NCI-H2081 treated with DMSO at 0.1 percent for 48 hours (cell line): ENCODE results near the gene ZNF366.

ENCODE experiments used
- DNase-seq: peaks from one replicate; lab custom pipeline; 2025; lab: John Stamatoyannopoulos, UW

The ZNF366 gene

DNA sequence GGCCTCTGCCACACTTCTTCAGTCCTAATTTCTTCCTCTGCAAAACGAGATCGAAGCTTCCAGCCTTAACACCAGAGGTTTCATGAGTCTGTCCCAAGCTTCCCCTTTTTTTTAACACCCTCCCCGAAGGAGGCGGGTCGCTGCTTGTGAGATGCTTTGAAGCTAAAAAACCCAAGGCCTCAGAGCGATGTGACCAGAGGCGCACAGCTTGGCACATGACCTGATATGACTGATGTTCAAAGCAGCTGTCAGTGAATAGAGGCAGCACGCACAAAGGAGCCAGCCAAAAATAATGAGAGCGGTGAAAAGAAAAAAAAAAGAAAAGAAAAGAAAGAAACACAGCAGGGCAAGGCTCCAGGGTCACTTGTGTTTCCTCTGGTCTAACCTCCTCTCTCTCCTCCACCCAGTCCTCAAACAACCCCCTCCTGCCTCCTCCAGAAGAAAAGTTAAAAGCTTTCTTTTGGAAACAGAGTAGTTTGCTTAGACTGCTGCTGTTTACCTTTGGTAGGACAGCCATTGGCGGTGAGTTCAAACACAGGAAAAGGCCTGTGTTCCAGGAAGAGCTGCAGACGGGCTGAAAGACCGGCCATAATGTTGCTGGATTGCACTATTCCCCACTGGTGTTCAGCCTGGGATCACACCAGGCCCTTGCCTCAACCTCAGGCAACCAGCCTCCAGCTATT is 10.9 kb upstream of the ZNF366 start:
- DNase-seq: no peak

DNA sequence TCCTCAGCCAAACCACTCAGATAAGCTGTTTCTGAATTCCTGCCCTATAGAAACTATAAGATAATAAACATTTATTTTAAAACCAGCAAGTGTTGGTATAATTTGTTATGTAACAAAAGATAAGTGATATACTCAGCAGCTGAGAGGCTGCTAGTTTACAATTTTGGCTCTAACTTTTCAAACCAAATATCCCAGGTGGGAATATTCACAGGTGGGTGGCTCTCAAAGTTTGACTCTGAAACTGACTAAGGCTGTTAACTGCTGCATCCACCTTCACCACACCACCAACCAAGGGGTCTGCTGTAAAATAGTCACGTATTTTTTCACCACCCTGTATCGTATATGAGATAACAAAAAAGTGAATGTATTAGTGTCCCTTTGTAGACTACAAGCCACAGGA is 9.7 kb upstream of the ZNF366 start:
- DNase-seq: no peak

DNA sequence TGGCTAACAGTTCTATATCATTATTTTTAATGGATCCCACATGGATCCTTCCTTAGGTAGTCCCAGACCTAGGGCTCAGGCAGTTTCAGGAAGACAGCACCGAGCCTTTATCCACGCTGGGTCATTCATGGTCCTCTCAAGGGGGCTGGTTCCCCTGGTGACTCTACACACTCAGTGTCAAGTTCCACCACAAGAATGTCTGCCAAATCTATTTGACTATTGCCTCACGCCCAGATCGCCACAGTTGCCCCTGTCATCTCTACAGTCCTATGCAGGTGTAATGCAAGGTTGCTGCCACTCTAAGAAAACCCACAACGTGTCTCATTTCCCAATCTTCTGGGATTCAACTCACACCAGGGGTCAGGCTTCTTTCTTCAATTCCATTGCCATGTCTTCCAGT is 8.0 kb upstream of the ZNF366 start:
- DNase-seq: no peak

DNA sequence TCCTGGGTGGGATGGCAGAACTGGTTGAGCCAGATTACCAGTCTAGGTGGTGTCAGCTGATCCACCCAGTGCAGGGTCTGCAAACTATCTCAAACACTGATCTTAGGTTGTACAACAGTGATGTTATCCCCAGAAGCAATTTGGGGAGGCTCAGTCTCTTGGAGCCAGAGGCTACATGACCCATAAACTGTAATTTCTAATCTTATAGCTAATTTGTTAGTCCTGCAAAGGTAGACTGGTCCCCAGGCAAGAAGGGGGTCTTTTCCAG is 5.3 kb upstream of the ZNF366 start:
- no peak for DNase-seq

DNA sequence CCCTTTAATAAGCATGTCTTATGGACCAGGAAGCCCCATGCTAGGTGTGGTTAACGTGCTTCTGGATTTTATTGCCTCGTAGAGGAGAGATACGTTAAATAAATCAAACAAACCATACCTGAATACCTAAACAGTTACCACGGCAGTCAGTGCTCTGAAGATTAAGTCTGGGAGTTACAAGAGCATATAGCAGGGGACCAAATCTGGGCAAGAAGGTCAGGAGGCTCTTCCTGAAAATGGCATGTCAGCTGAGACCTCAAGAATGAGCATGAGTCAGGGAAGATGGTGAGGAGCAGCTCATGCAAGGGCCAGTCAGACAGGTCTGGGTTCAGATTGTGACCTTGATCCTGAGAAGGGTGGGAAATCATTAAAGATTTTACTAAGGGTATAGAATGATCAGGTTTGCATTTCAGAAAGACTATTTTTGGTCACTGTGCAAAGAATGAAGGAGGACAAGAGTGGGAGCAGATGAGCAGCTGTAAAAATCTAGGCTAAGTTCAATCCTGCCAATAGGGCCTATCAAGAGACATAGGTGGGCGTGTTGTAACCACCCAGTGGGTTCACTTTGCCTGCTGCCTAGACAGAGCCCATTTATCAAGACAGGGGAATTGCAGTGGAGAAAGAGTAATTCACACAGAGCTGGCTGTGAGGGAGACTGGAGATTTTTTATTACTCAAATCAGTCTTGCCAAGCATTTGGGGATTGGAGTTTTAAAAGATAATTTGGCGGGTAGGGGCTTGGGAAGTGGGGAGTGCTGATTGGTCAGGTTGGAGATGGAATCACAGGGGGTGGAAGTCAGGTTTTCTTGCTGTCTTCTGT is 4.8 kb upstream of the ZNF366 start:
- DNase-seq: no peak

DNA sequence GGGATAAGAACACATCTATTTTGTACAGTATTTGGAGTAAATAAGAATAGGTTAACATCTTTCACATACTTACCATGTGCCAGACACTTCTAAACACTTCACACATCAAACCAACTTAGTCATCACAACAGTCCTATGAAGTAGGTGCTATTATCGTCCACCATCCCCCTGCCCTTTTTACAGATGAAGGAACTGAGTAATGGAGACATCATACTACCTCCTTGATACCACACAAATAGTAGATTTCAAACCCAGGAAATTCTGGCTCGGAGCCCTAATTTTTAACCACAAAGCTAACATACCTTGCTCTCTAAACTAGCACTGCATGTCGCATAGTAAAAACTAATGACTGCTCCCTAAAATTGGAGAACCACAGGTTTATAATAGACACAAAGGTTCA is 4.2 kb upstream of the ZNF366 start:
- no peak for DNase-seq

DNA sequence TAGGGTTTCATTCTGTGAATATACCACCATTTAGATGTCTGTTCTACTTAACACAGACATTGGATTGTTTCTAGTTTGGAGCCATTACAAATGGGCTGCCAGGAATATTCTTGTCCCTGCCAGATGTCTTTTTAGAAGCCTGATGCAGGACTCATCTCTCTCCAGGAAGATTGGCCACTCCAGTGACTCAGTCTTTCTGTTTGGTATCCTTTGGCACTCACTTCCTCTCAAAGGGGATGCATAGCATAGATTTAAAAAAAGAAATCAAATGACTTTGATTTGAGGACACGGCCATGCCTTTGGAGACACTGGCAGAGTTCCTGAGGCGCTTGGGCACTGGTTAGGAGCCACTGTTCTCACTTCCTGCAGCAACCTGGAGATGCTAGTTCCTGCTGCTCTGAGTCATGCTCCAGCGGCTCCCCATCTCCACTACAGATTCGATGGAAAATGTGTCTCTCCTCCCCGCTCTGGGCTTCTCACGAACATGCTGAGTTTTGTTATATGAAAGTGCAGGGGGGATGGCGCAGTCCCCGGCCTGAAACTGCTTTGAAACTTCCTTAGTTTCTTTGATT is 3.5 kb upstream of the ZNF366 start:
- DNase-seq: no peak

DNA sequence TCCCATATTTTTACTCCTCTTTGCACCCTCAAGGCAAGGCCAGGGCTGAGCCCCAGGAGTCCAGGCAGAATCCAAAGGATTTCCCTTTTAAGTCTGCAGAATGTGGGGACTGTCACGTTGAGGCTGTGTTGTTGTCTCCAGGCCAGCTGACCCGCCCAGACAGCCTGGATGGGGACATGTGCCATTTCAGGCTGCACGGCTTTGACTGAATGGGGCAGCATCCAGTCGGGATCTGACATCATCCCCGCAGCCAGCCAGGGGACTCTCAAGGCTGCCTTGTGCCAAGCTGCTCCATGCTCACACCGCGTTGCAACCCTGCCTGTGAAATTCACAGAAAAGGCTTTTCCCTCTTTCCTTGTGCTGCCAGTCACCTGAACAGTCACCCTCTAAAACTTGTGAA is 2.2 kb upstream of the ZNF366 start:
- no peak for DNase-seq

DNA sequence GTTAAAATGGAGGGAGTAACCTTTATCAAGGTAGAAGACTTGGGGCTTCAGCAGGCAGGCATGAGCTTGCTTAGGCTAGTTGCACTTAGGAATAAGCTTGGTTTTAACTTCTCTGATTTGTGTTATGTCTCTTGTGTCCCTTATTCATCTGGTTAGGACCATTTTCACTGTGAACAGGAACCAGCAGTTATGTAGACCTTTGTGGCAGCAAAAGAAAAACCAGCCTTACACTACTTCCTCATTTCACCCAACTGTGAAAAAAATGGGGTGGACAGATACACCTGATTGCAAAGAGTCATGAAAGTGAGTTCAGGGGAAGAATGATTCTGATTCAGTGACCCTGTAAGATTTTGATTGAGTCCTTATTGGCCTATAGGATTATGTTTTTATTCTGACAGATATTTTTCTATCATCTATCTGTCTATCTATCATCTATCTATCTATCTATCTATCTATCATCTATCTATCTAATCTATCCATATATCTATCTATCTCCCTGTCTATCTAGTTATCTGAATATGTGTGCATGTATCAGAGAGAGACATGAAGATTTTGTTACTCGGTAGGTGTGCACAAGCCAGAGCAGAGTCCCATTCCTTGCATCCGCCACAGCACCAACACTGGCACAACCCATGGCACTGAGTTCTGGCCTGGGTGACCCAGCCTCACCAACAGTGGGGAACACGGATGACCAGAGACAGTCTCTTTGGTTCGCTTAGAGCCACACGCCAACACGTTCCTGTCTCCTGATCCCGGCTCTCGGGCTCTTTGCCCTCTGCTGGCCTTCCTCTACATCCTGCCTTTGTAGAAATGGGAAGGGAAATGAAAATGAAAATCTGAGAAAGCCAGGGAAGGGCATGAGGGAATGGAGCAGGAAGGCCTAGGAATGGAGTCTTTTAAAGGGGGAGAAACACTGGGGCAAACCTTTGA is 1.3 kb upstream of the ZNF366 start:
- DNase-seq: no peak

DNA sequence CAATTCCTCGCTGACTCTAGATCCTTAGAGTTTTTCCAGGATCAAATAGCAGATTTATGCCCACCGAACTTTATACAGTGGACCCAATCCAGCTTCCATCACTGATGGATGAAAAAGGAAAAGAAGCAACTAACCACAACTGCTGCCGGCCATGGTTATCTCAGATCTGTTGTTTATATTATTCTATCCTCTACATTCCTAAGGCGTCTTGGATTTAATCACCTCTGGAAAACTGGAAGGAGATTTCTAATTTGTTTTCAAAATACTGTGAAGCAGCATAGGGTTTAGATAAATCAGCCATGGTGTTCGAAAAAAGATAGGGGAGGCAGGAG is 663 bp upstream of the ZNF366 start:
- no peak for DNase-seq

DNA sequence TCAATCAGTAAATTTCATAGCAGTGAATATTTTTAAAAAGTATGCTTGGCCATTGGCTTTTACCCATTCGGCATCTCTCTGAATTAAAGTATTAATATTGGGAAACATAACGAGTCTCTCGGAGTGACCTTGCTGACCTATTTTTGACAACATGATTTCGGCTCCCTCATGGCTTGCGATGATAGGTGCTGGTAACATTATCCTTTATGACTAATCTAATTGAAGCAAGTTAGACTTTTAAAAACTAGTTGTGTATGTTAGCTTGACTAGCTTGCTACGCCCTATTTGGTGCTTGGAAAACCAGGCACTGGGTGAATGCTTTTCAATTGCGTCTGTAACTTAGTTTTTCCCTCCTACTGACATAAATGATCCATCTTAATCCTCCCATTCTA is 1.1 kb downstream of the ZNF366 start:
- no peak for DNase-seq

DNA sequence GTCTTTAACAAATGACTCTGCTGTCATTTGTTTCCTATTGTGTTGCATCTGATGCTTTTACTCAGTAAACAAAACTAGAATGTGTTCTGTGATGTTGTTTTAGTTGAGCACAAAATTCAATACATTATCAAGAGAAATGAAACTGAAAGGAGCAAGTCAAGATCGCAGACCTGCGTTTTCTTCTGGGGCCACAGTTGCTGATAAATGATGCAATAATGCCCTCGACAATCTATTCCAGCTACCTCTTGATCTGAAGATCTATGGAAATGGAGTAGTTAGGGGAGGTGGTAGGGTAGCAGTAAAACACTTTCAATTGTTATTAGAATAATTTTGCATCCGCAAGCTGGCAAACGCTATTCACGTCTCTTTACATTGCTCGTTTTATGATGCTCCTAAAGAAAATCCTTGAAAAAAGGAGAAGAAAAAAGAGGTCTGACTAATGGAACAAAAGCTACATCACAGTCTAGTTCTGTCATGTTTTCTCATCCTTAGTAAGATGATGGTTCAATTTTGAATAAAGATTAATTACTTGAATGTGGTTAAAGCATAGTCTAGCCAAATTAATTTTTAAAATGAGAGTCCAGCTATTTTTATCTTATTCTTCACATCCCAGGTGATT is 1.6 kb downstream of the ZNF366 start:
- DNase-seq: no peak

DNA sequence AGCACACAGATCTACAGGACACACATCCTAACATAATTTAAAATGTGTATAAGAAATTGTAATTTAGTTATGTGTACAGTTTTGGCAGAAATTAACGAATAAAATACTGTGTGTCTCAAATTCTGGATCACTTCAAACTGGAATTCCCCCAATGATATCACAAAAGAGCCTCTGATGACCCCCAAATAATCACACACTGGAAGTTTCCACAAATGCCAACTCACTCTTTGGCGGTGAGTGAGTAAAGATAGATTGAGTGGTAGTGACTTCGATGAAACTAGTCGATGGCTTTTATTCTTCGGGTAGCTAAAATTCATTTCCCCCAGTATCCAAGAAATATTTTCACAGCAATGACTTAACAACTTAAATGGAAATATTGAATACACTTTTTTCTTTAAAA is 2.2 kb downstream of the ZNF366 start:
- DNase-seq: no peak

DNA sequence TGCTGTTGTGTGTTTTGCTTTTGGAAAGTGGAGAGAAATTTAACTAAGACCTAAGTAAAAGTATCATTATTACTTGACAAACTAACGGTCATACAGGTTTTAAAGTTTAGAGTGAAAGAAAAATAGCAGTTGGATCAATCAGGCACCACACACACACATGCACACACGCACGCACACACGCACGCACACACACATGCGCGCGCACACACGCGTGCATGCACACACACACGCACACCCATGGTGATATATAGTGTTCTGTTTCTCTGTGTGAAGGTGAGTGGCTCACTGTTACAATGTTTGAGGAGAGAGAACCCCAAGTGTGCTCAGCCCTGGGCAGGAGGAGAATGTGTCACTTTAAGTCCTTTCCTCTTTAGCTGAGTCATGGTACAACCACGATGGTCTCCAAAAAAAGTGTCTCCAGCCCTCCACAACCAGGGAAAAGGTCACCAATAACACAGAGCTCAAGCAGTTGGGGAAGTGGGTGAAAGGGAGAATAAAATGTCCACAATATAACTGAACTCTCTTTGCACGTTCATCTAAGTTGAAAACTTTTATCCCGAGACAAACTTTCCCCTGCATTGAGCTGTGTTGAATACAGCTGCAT is 3.2 kb downstream of the ZNF366 start:
- no peak for DNase-seq

DNA sequence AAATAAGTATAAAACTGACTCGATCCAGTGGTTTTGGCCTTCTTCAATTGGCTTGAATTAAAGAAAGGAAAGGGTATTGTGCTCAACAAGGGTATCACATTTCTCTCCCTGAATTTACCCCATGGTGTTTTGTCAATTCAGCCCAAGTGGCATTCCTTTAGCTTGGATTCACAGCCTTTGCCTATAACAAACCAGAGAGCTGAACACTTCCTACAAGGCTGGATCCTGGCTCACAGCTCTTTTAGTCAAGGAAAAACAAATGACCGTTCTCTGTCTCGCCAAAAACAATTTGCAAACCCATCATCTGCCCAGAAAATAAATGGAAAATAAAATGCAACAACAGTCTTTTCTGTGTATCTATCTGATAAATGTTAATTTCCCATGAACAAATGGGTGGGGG is 5.7 kb downstream of the ZNF366 start:
- no peak for DNase-seq

DNA sequence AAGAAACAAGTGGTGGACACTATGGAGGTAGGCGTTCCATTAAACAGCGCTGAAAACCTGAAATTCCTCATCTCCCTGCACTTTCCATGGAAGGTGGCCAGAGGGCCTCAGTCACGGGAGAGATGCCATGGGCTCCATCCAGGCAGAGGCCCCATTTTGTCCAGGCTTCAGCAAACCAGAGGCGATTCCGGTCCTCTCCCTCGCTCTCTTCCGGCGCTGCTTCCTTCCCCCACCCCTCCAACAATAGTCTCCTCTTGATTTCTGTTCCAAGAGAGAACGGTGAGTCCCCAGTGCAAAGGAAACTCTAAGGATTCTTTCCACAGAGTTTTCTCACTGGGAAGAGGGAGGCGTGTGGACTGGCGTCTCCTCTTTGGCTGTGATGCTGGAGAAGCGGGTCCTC is 7.5 kb downstream of the ZNF366 start:
- DNase-seq: no peak

DNA sequence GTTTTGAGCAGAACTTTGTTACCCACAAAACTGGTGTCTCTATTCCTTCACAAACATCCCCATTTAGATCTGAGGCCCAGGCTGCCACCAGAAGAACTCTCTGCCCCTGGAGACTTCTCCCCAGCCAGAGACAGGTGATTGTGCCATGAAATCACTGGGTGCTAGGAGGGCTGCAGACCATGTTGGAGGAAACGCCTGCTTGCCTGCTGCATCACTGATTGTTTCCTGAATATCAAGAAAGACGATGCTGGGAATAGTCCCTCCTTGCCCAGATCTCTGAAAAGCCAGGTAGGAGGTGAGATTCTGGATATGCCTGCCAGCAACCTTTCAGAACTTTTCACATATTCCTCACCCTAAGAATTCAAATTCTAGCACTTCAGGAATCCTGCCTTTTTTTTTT is 8.1 kb downstream of the ZNF366 start:
- no peak for DNase-seq

DNA sequence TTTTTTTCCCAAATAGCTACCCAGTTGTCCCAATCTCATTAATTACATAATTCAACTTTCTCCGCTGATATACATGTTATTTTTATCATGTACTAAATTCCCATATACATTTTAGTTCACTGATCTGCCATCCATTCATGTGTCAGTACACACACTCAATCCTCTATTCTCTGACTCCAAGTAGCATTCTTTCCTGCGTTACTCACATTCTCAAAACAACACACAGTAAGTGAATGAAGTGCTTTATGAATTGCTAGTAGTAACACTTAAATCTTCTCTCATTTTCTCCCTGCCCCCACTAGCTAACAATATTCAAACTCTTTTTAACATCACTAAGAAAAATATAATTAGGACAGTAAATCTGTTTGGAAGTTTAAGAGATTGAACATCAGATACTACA is 8.9 kb downstream of the ZNF366 start:
- no peak for DNase-seq

DNA sequence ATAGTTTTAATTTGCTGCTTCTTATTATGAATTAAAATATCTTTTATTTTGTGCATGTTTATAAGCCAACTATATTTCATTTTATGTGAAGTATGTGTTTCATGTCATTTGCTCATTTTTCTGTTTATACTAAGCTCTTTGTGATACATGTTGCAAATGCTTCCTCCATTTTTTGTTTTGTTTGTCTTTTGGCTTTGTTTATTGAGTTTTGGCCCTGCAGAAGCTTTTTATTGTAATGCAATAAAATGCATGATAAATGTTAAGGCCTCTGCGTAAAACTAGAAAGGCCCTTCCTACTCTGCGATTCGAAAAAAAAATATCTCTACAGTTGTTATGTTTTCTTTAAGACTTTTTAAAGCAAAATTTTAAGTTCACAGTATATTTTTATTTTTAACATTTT is 9.4 kb downstream of the ZNF366 start:
- no peak for DNase-seq

DNA sequence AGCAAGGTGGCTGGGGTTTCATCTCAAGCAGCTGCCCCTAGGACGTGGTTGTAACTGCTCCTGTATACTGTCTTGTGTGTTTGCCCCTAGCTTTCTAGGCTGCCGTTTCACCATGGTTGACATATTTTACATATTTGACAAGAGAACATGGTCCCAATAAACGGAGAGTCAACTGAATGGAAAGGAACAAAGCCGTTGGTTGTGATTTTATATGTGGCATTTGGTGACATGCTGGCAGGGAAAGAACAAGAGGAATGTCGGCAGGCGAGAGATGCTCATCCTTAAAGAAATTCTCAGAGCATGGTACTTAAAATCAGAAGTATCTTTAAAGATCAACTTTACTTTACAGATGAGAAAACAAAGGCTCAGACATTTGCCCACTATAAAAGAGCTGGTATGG is 11.8 kb downstream of the ZNF366 start:
- no peak for DNase-seq

DNA sequence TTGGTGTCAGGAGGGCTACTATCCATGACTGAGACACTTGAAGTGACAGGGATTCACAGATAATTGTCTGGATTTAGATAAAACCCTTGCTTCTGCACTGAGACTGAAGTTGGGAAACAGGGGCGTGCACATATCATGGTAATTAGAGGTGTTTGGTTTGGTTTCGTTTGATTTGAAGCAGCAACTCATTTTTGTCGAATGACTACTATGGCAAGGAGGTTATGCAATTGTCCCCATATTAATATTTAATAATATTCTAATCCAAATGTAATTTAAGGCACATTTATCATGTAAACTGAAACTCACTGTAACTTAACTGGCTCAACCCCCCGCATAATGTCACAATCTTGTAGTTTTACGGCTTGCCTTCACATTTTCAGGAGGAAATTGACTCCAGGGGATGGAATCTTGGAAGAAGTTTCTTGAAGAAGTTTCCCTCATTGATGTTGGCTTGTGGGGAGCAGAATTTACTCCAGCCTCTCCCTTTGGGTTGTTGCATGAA is 12.5 kb downstream of the ZNF366 start:
- DNase-seq: no peak

DNA sequence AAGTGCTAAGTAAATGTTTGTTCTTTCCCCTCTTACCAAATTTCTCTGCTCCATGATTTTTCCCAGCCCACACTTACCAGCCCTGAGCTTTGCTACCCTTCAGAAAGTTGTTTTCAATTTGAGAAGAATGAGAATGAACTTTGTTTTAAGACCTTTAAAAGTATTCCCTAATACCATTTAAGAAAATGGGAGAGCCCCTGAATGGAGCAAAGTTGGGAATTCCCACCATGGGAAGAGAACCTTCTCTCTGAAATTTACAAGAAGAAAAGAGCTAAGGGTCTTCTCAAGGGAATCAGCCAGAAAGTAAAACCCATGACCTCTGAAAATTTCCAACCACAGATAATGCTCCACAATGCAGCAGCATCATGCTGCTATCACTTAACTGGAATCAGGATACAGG is 17.7 kb downstream of the ZNF366 start:
- DNase-seq: no peak
